ENCODE results near the gene TPST1. TPM values are rescaled to one million over a fixed set of nuclear protein-coding genes. Genes with fewer than 3 reads are reported as not detected.

Gene TPST1
- total RNA-seq, 1 donor from 2014 or later: 5.7 TPM

GRCh38 chr7:66306243-66306642 lies 101.1 kb downstream of the TPST1 start:
- H3K36me3 ChIP-seq: no peaks in the 10 kb centered on the region

GRCh38 chr7:66307591-66308215 lies 102.6 kb downstream of the TPST1 start:
- Histone ChIP-seq H3K4me1 (peaks cover 8% of the 10 kb centered on the region), H3K9me3 (replicated peaks) (no peaks in the 10 kb centered on the region), H3K27ac (replicated peaks) (no peak overlapping the region), H3K36me3 (no peaks in the 10 kb centered on the region), H3K4me3 (no peak overlapping the region), H3K27me3 (ENCODE audit: low read depth) (no peaks in the 10 kb centered on the region)
- DNase-seq: no peak
- TF ChIP-seq CTCF (IDR thresholded peaks at IDR 0.05; ENCODE audit: borderline replicate concordance): no peak
- intact Hi-C loops (cut with micrococcal nuclease): no loop called here

More at GRCh38 chr7:66306243-66306642, 101.1 kb downstream of the TPST1 start:
- Histone ChIP-seq H3K4me1 (peaks cover 8% of the 10 kb centered on the region), H3K4me3 (no peak overlapping the region), H3K27me3 (ENCODE audit: low read depth) (no peaks in the 10 kb centered on the region), H3K27ac (replicated peaks) (no peak overlapping the region), H3K9me3 (replicated peaks) (no peaks in the 10 kb centered on the region)
- DNase-seq: no peak
- intact Hi-C loops (cut with micrococcal nuclease): no loop called here
- no peak for TF ChIP-seq CTCF (IDR thresholded peaks at IDR 0.05; ENCODE audit: borderline replicate concordance)

- H3K9me3 ChIP-seq (replicated peaks): no peaks in the 10 kb centered on the region
- intact Hi-C loops (cut with micrococcal nuclease): no loop called here
- no peak for TF ChIP-seq CTCF (IDR thresholded peaks at IDR 0.05; ENCODE audit: borderline replicate concordance)
- H3K4me1 ChIP-seq: peaks cover 8% of the 10 kb centered on the region
- no peaks in the 10 kb centered on the region for H3K36me3 ChIP-seq
- H3K4me3 ChIP-seq: no peak overlapping the region
- H3K27ac ChIP-seq (replicated peaks): no peak overlapping the region
- H3K27me3 ChIP-seq (ENCODE audit: low read depth): no peaks in the 10 kb centered on the region
- DNase-seq: no peak
Measured at GRCh38 chr7:66308411-66308810, 103.3 kb downstream of the TPST1 start.

GRCh38 chr7:66310620-66311019 lies 105.5 kb downstream of the TPST1 start:
- no peak for DNase-seq
- intact Hi-C loops (cut with micrococcal nuclease): no loop called here
- no peak for TF ChIP-seq CTCF (IDR thresholded peaks at IDR 0.05; ENCODE audit: borderline replicate concordance)
- Histone ChIP-seq H3K4me3 (no peak overlapping the region), H3K27me3 (ENCODE audit: low read depth) (no peaks in the 10 kb centered on the region), H3K4me1 (peaks cover 8% of the 10 kb centered on the region), H3K27ac (replicated peaks) (no peak overlapping the region), H3K9me3 (replicated peaks) (no peaks in the 10 kb centered on the region), H3K36me3 (no peaks in the 10 kb centered on the region)

GRCh38 chr7:66313886-66314568 lies 108.9 kb downstream of the TPST1 start:
- no peaks in the 10 kb centered on the region for H3K27me3 ChIP-seq (ENCODE audit: low read depth)
- H3K27ac ChIP-seq (replicated peaks): no peak overlapping the region
- H3K36me3 ChIP-seq: no peaks in the 10 kb centered on the region
- DNase-seq: no peak
- no peak for TF ChIP-seq CTCF (IDR thresholded peaks at IDR 0.05; ENCODE audit: borderline replicate concordance)
- no peak overlapping the region for H3K4me3 ChIP-seq
- intact Hi-C loops (cut with micrococcal nuclease): no loop called here
- H3K4me1 ChIP-seq: peaks cover 8% of the 10 kb centered on the region
- no peaks in the 10 kb centered on the region for H3K9me3 ChIP-seq (replicated peaks)
